Measurements from ENCODE around the gene SIN3A. TPM values are rescaled to one million over a fixed set of nuclear protein-coding genes. Genes with fewer than 3 reads are reported as not detected.
"Not testable (repeated sequence)": the region's sequence is repeated elsewhere in the genome, so short reads cannot be mapped to it uniquely, and the experiment has no call there.

Gene SIN3A
- polyA plus RNA-seq, 4 donors = 51.8 to 62.9 (median 58.7) TPM

GRCh38 chr15:75342221-75342620 is 109.3 kb downstream of the SIN3A start:
- no peak for DNase-seq (ENCODE audit: low read depth in 4 of 4, low spot score in 3 of 4)

- DNase-seq (ENCODE audit: low read depth in 4 of 4, low spot score in 3 of 4) = no peak
These were observed 111.8 kb downstream of the SIN3A start for GRCh38 chr15:75339531-75340240.

GRCh38 chr15:75338661-75339240 is 112.7 kb downstream of the SIN3A start:
- no peak for DNase-seq (ENCODE audit: low read depth in 4 of 4, low spot score in 3 of 4)

GRCh38 chr15:75335705-75336355 is 115.7 kb downstream of the SIN3A start, which contains the start of gene COMMD4:
Gene COMMD4, plus strand, starts transcription at chr15:75336063. Its CDS starts 27 bp downstream, at chr15:75336090.
- peak; percentile 86 to 92 (median 90) for DNase-seq (ENCODE audit: low read depth in 4 of 4, low spot score in 3 of 4)

GRCh38 chr15:75335313-75335704 is 116.2 kb downstream of the SIN3A start:
- DNase-seq (ENCODE audit: low read depth in 4 of 4, low spot score in 3 of 4) = no peak

GRCh38 chr15:75333654-75334419 is 117.7 kb downstream of the SIN3A start:
- DNase-seq (ENCODE audit: low read depth in 4 of 4, low spot score in 3 of 4) = not testable (repeated sequence)

GRCh38 chr15:75332093-75332492 is 119.4 kb downstream of the SIN3A start:
- DNase-seq (ENCODE audit: low read depth in 4 of 4, low spot score in 3 of 4) = not testable (repeated sequence)

- no peak for DNase-seq (ENCODE audit: low read depth in 4 of 4, low spot score in 3 of 4)
These were observed 121.9 kb downstream of the SIN3A start for GRCh38 chr15:75329571-75329970.

GRCh38 chr15:75328493-75329314 is 122.8 kb downstream of the SIN3A start:
- no peak for DNase-seq (ENCODE audit: low read depth in 4 of 4, low spot score in 3 of 4)

GRCh38 chr15:75327491-75327890 is 124.0 kb downstream of the SIN3A start:
- no peak for DNase-seq (ENCODE audit: low read depth in 4 of 4, low spot score in 3 of 4)

GRCh38 chr15:75327005-75327404 is 124.5 kb downstream of the SIN3A start:
- no peak for DNase-seq (ENCODE audit: low read depth in 4 of 4, low spot score in 3 of 4)

GRCh38 chr15:75325922-75326321 is 125.6 kb downstream of the SIN3A start:
- no peak for DNase-seq (ENCODE audit: low read depth in 4 of 4, low spot score in 3 of 4)

- no peak for DNase-seq (ENCODE audit: low read depth in 4 of 4, low spot score in 3 of 4)
These were observed 129.8 kb downstream of the SIN3A start for GRCh38 chr15:75321711-75322110.

Other genes with a start within 250 kb of the SIN3A start
- 10 to 100 TPM in 2 of 4 donors, 1 to 10 TPM in 2; 8.9 to 11.1 (median 9.8) TPM for gene C15orf39, start 249.8 kb downstream of the SIN3A start, polyA plus RNA-seq (ENCODE audit: insufficient read length in 4 of 4)
- gene GOLGA6C, start 193.4 kb downstream of the SIN3A start, polyA plus RNA-seq (ENCODE audit: insufficient read length in 4 of 4) = not detected
- gene GOLGA6D, start 168.9 kb downstream of the SIN3A start, polyA plus RNA-seq (ENCODE audit: insufficient read length in 4 of 4) = under 1 TPM in 3 of 4 donors, not detected in 1; 0.21 to 0.32 (median 0.26) TPM
- 100 to 1,000 TPM in 1 of 4 donors, 10 to 100 TPM in 3; 57.1 to 109 (median 84.9) TPM for gene COMMD4, start 115.6 kb downstream of the SIN3A start, polyA plus RNA-seq (ENCODE audit: insufficient read length in 4 of 4)
- gene NEIL1, start 104.7 kb downstream of the SIN3A start, polyA plus RNA-seq (ENCODE audit: insufficient read length in 4 of 4) = 10 to 100 TPM; 10.3 to 40.2 (median 18.0) TPM
- gene MAN2C1, start 83.1 kb downstream of the SIN3A start, polyA plus RNA-seq (ENCODE audit: insufficient read length in 4 of 4) = 100 to 1,000 TPM in 3 of 4 donors, 10 to 100 TPM in 1; 77.1 to 257 (median 145) TPM
- gene PTPN9, start 127.6 kb upstream of the SIN3A start, polyA plus RNA-seq (ENCODE audit: insufficient read length in 4 of 4) = 10 to 100 TPM; 37.2 to 46.6 (median 45.9) TPM
- gene SNUPN, start 174.0 kb upstream of the SIN3A start, polyA plus RNA-seq (ENCODE audit: insufficient read length in 4 of 4) = 10 to 100 TPM; 29.7 to 35.6 (median 30.4) TPM
- gene IMP3, start 188.5 kb upstream of the SIN3A start, polyA plus RNA-seq (ENCODE audit: insufficient read length in 4 of 4) = 10 to 100 TPM; 31.3 to 59.1 (median 51.5) TPM
- gene SNX33, start 196.2 kb upstream of the SIN3A start, polyA plus RNA-seq (ENCODE audit: insufficient read length in 4 of 4) = 10 to 100 TPM; 18.1 to 27.0 (median 20.1) TPM